Uterus (tissue), 2 donors: ENCODE results near the gene CCDC81.

Experiments
- POLR2A ChIP-seq, 2 donors: fragments of 450-650 bp; IDR thresholded peaks; one replicate each; pipeline ENCODE4 v1.6.1; 2016; ENCODE audit warnings: antibody characterized with exemption in 2 of 2, mild to moderate bottlenecking in 1 of 2, moderate library complexity in 1 of 2
- TF ChIP-seq, protein P1 (sequence below), 4 experiments: fragments of 200-600 bp in 2 of 4; fragments of 450-650 bp in 2 of 4; sonication (generic) in 2 of 4; IDR thresholded peaks; one replicate each; pipeline ENCODE4 v1.5.1; 2016 to 2019; ENCODE audit warnings: antibody characterized with exemption in 4 of 4, mild to moderate bottlenecking in 2 of 4, moderate library complexity in 1 of 4

DNA sequence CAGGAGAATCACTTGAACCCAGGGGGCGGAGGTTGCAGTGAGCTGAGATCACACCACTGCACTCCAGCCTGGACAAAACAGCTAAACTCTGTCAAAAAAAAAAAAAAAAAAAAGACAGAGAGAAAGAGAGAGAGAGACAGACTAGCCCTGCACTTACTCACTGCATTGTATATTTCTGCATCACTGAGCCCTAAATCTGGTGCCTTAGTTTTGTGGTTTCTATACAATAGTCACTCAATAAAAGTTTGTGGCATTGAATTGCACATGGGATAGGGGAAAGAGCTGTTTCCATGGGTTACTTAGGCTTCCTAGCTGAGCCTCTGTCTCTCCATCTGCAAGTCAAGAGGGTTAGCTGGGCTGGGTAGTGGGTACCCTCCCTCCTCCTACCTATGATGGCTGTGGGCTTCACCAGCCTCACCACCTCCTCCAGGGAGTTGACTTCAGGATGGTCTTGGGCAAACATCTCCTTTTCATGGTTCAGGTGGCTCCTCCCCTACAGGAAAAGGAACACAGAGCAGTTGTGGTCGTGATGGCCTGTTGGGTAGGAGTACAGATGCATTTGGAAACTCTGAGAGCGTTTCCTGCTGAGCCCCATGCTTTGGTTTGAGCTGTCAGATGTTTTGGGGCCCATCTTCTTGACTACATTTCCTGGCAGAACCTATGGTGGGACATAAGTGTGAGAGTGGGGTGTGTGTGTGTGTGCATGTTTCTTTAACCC lies 73.2 kb downstream of the CCDC81 start:
- TF ChIP-seq, protein P1, sequence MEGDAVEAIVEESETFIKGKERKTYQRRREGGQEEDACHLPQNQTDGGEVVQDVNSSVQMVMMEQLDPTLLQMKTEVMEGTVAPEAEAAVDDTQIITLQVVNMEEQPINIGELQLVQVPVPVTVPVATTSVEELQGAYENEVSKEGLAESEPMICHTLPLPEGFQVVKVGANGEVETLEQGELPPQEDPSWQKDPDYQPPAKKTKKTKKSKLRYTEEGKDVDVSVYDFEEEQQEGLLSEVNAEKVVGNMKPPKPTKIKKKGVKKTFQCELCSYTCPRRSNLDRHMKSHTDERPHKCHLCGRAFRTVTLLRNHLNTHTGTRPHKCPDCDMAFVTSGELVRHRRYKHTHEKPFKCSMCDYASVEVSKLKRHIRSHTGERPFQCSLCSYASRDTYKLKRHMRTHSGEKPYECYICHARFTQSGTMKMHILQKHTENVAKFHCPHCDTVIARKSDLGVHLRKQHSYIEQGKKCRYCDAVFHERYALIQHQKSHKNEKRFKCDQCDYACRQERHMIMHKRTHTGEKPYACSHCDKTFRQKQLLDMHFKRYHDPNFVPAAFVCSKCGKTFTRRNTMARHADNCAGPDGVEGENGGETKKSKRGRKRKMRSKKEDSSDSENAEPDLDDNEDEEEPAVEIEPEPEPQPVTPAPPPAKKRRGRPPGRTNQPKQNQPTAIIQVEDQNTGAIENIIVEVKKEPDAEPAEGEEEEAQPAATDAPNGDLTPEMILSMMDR (IDR thresholded peaks at IDR 0.05) = no peak
- TF ChIP-seq POLR2A (IDR thresholded peaks at IDR 0.05) = no peak
